ENCODE measurements around the gene TACC2.

The TACC2 gene

DNA sequence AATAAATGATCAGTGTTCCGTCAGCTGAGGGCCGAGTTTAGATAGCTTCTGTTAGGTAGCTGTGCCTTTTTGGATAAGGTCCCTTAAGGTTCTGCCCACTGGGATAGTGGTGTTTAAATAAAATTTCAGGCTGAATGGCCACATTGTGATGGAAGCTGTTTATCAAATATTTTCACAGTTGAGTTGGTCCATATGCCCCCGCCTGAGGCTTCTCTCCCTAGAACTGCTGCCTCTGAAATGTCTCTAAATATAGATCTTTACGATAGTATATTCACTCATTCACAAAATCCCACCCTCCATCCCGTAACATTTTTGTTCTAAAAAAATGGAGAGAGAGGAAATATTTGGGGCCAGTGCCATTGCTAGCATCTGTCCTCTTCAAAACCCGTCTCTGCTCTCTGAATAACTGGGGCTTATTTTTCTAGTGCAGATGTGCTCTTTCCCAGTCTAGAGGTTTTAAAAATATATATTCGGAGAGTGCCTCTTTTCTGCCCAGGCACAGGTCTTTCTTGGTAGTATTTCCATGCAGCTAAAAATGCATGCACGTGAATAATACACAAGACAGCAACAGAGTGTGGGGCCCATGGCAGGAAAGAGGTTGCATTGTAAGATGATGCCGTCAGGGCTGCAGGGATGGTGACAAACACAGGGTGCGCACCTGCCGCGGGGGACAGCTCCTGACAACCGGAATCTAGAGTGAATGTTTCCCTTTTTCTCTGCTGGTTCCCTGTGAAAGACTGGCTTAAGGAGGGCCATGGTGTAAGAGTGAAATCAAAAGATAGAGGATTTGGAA lies 176.7 kb downstream of the TACC2 start:
- TF ChIP-seq, protein P1, sequence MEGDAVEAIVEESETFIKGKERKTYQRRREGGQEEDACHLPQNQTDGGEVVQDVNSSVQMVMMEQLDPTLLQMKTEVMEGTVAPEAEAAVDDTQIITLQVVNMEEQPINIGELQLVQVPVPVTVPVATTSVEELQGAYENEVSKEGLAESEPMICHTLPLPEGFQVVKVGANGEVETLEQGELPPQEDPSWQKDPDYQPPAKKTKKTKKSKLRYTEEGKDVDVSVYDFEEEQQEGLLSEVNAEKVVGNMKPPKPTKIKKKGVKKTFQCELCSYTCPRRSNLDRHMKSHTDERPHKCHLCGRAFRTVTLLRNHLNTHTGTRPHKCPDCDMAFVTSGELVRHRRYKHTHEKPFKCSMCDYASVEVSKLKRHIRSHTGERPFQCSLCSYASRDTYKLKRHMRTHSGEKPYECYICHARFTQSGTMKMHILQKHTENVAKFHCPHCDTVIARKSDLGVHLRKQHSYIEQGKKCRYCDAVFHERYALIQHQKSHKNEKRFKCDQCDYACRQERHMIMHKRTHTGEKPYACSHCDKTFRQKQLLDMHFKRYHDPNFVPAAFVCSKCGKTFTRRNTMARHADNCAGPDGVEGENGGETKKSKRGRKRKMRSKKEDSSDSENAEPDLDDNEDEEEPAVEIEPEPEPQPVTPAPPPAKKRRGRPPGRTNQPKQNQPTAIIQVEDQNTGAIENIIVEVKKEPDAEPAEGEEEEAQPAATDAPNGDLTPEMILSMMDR (conservative IDR thresholded peaks at IDR 0.05): no peak
- no peak overlapping the region for H3K27ac ChIP-seq

DNA sequence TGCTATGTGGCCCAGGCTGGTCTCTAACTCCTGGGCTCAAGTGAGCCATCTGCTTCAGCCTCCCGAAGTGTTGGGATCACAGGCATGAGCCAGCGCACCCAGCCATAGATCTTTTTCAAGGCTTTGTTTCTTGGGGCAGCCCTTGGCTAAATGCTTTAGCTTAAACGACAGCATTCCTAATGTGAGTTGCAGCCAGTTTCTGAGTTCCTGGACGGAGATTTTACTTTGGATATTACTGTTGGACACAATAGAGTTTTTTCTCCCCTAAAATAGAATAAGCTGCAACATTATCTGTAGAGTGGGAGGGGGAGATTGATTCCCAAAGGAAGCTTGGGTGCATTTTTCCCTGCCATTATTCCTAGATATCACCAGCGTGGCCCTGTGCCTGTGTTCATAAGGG lies 179.1 kb downstream of the TACC2 start:
- TF ChIP-seq, protein P1 (conservative IDR thresholded peaks at IDR 0.05): no peak
- no peak overlapping the region for H3K27ac ChIP-seq

DNA sequence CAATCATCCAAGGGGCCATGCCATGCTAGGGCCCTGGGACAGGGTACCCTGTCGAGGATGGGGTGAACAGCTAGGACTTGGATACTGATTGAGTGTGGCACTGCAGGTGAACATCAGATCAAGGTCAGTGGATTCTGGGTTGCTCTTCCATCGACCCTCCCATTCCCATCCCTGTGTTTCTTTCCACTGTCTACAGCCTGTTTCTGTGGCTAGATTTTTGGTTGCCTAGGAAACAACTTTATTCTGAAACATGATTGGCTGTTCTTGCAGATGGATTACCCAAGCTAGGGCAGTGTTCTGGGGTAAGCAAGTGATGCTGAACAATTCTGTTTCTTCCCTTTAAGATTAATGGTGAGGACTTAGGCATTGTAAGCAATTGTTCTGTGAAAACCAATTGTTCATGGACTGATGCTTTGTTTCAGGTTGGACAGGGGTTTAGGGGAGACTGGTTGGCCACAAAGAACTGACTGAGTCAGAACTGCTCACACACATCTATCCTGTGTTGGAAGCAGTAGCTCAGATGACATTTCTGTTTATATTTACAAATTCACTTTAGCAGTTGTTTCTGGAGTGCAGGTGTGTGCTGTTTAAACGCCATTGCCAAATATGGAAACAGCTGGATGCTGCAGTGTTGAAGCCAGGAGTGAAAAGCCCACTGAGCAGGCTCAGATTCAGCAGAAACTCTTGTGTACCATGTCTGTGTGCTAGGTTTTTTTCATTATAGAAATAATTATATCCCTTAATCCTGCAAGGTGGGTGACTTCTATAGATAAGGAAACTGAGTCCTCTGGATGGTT lies 179.8 kb downstream of the TACC2 start:
- TF ChIP-seq, protein P1 (conservative IDR thresholded peaks at IDR 0.05): no peak
- no peak overlapping the region for H3K27ac ChIP-seq

DNA sequence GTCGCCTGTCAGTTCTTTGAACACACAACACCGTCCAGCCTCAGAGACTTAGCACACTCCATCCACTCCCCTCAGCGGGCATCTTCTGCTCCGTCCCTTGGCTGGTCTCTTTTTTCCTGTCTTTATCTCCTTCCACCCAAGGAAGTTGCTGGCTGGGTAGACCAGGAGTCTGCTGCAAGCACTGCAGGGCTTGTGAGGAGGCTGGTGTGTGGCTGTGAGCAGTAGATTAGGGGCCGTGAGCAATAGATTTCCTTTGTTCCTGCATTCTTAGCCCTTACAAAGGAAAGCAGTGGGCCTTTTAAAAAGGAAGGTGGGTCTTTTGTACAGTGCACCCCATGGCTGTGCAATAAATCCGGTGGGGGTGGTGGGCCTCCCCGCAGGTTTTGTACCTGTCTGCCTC lies 181.8 kb downstream of the TACC2 start:
- no peak overlapping the region for H3K27ac ChIP-seq
- TF ChIP-seq, protein P1 (conservative IDR thresholded peaks at IDR 0.05): no peak

DNA sequence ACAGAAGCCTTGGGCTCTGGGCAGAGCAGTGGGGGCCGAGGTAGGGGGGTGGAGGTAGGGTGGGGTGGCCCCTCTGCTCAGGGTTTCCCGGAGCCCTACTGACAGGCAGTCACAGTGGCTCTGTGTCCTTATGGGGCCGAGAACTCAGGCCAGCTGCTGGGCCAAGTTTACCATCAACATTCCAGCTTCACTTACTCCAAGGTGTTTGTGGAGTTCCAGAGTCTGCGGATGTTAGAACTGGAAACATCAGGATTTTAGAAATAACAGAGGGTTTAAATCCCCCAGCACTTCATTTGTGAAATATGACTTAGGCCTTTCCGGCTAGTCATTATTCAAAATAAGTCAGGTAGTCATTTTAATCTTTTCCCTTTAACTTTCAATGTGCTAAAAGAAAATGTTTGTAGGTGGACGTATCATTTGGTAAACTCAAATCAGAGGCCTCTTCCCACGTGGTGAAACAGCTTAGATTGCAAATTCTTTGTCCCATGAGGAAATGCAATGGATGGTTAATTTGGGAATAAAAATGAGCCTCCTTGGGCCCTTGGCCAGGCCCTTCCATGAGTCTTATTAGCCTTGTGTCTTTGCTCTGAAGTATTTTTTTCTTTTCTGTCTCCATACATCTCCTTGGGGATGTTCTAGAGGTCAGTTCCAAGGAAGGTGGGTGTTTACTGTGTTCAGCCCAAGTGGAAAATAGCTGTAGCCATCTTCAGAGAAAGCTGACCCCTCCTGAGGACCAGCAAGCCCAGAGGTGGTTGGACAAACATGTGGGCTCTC lies 182.5 kb downstream of the TACC2 start:
- TF ChIP-seq, protein P1 (conservative IDR thresholded peaks at IDR 0.05): no peak
- H3K27ac ChIP-seq: no peak overlapping the region

DNA sequence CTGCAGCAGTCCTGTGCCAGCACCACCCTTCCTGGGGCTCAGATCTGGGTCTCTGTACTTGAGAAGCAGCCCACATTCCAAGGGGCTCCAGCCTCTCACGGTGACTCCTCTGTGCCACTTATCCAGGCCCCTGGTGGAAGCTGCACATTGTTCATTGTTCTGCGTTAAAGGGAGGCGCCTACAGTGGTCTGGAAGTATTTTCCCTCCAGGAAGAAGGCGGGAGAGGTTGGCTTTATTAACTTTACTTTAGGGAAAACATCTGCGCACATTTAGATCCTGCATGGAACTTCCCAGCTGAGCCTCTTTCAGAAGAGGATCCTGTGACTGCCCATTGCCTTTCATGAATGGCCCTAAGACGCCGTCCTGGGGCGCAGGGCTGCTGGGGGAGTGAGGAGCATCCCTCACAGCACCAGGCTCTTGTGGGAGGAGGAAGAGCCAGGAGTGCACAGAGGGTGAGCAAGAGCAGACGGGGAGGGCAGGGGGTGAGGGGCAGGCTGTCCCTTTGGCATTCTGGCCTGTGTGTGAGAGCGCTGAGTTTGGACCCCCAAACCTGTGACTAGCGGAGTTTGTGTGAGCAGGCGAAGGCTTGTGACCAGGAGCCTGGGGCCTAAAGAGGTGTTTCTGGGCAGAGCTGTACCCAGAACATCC lies 183.5 kb downstream of the TACC2 start:
- H3K27ac ChIP-seq: no peak overlapping the region
- TF ChIP-seq, protein P1 (conservative IDR thresholded peaks at IDR 0.05): no peak
